ENCODE data around the gene TM9SF2.

- TF ChIP-seq CTCF (IDR thresholded peaks at IDR 0.05; ENCODE audit: insufficient read depth, low read depth, low read length), result no peak
- no peak for TF ChIP-seq EZH2 (IDR thresholded peaks at IDR 0.05; ENCODE audit: insufficient read depth, low read length)
These were observed 42.0 kb upstream of the TM9SF2 start for GRCh38 chr13:99459099-99459850.

Data from astrocyte (in vitro differentiated cells and primary cell).